Upper lobe of right lung (tissue), 1 donor: Measurements from ENCODE around the gene SLC35D1. TPM values are rescaled to one million over a fixed set of nuclear protein-coding genes. Genes with fewer than 3 reads are reported as not detected.

Experiments used
- ATAC-seq: fragments of 200-7000 bp; cut with Tn5 transposase; one replicate; pipeline ENCODE4 v1.9.1; 2020; ENCODE audit warnings: mild to moderate bottlenecking, moderate library complexity
- DNase-seq: peaks from one replicate; pipeline ENCODE4 v3.0.0-alpha.2; 2020
- H3K27ac ChIP-seq: fragments of 200-600 bp; one replicate; pipeline ENCODE4 v1.8.0; 2022
- H3K27me3 ChIP-seq: fragments of 200-600 bp; one replicate; pipeline ENCODE4 v1.8.0; 2022; ENCODE audit warnings: mild to moderate bottlenecking
- H3K36me3 ChIP-seq: fragments of 200-600 bp; one replicate; pipeline ENCODE4 v1.8.0; 2022
- H3K4me1 ChIP-seq: fragments of 200-600 bp; one replicate; pipeline ENCODE4 v1.8.0; 2022
- H3K4me3 ChIP-seq: fragments of 200-600 bp; one replicate; pipeline ENCODE4 v1.8.0; 2022; ENCODE audit warnings: mild to moderate bottlenecking
- H3K9me3 ChIP-seq: fragments of 200-600 bp; one replicate; pipeline ENCODE4 v1.8.0; 2022
- CTCF ChIP-seq: fragments of 200-600 bp; IDR thresholded peaks from one replicate; pipeline ENCODE4 v1.8.0; 2022; ENCODE audit warnings: antibody characterized with exemption
- intact Hi-C: fragments of 100-400 bp; cut with DNase I; formaldehyde crosslinking; loops from one replicate; pipeline ENCODE4 v1.11.0; 2022
- total RNA-seq: library from RNA; stranded (reverse); fragmentation: NEBNext Ultra II Directional; extraction: Animal tissue kit (Norgen Biotek cat#: 25700); gene quantifications from one replicate; pipeline ENCODE4 v1.2.1, GENCODE V29; 2021
- donor health status: DM: no; HTN: yes; CAD: no; lungs with severe emphysema.

The SLC35D1 gene
- total RNA-seq, 1 donor from 2014 or later: 6.3 TPM

DNA sequence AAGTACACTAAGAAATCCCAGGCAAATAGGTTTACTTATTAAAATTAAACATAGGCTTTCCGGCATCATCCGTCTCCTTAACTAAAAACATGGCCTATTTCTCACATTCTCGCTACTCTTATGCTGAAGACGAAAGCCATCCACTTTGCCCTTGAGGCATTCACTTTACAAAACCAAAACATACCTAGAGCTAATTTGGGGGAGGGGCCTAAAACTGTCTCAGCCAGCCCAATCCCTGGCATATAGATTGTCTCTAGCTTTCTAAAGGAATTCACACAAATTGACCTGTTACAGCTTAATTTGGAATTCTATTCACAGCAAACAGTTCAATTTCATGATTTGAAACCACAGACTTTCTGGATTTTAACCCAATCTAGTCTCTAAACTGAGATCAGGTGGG, 34.8 kb downstream of the SLC35D1 start:
- Histone ChIP-seq H3K4me1 (no peaks in the 10 kb centered on the region), H3K27ac (no peak overlapping the region), H3K36me3 (peaks cover 20% of the 10 kb centered on the region), H3K27me3 (no peaks in the 10 kb centered on the region), H3K4me3 (no peak overlapping the region), H3K9me3 (no peaks in the 10 kb centered on the region)
- ATAC-seq (no peak), DNase-seq (no peak)
- no peak for TF ChIP-seq CTCF
- intact Hi-C loops: no loop called here

DNA sequence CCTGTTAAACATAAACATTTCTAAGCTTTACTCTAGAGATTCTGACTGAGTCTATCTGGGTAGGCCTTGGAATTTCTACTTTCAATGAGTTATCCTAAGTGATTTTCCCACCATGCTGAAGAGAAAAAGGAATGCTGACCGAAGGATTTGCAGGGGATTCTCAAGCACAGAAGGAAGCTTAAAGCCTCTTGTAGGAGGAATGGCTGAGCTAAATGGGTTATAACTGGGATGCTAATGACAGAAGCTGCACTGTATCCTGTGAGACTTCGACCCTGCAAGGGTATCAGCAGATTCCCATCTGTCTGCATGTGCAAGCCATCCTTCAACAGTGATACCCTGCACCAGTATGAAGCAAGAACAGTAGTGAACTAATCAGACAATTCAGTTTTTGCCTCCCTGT, 35.4 kb downstream of the SLC35D1 start:
- Histone ChIP-seq H3K27me3 (no peaks in the 10 kb centered on the region), H3K27ac (no peak overlapping the region), H3K36me3 (peaks cover 20% of the 10 kb centered on the region), H3K4me3 (no peak overlapping the region), H3K4me1 (no peaks in the 10 kb centered on the region), H3K9me3 (no peaks in the 10 kb centered on the region)
- ATAC-seq (no peak), DNase-seq (no peak)
- no peak for TF ChIP-seq CTCF
- intact Hi-C loops: no loop called here

DNA sequence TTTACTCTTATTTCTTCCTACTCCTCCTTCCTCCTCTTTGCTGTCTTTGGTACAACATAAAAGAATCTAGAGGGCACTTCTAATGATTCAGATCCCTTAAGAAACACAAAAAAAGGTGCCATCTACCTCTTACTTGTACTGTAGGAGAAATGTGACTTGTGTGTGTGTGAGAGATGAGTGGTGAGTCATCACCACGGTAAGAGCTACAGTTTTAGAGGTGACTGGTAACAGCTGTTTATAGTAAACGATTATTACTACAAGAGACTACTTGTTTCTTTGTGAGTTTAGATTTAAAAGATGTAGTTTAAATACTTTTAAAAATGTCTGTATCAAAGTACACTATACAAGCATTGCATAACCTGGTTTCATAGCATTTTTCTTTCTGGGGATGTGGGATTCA, 40.4 kb downstream of the SLC35D1 start:
- intact Hi-C loops: no loop called here

DNA sequence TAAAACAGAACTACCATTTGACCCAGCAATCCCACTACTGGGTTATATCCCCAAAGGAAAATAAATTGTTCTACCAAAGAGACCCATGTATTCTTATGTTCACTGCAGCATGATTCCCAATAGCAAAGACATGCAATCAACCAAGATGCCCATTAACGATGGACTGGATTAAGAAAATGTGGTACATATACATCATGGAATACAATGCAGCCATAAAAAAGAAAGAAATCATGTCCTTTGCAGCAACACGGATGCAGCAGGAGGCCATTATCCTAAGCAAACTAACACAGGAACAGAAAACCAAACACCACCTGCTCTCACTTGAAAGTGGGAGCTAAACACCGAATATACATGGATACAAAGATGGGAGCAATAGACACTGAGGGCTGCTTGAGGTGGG, 44.2 kb downstream of the SLC35D1 start:
- no peak overlapping the region for H3K27ac ChIP-seq
- ATAC-seq (no peak), DNase-seq (no peak)
- no peak overlapping the region for H3K4me3 ChIP-seq
- no peak for TF ChIP-seq CTCF
- no peaks in the 10 kb centered on the region for H3K9me3 ChIP-seq
- no peaks in the 10 kb centered on the region for H3K4me1 ChIP-seq
- no peaks in the 10 kb centered on the region for H3K27me3 ChIP-seq
- intact Hi-C loops: no loop called here
- H3K36me3 ChIP-seq: peaks cover 16% of the 10 kb centered on the region

More for the DNA sequence above, 40.4 kb downstream of the SLC35D1 start:
- H3K9me3 ChIP-seq: no peaks in the 10 kb centered on the region
- H3K27ac ChIP-seq: no peak overlapping the region
- DNase-seq (no peak), ATAC-seq (peak; percentile 37)
- H3K36me3 ChIP-seq: peaks cover 10% of the 10 kb centered on the region
- H3K4me3 ChIP-seq: no peak overlapping the region
- no peaks in the 10 kb centered on the region for H3K27me3 ChIP-seq
- no peaks in the 10 kb centered on the region for H3K4me1 ChIP-seq
- TF ChIP-seq CTCF: no peak

- no peaks in the 10 kb centered on the region for H3K9me3 ChIP-seq
- no peak overlapping the region for H3K4me3 ChIP-seq
- no peak for TF ChIP-seq CTCF
- no peak for ATAC-seq
- H3K27ac ChIP-seq: no peak overlapping the region
- H3K27me3 ChIP-seq: no peaks in the 10 kb centered on the region
- no peak for DNase-seq
- H3K36me3 ChIP-seq: peaks cover 23% of the 10 kb centered on the region
- no peaks in the 10 kb centered on the region for H3K4me1 ChIP-seq
- intact Hi-C loops: no loop called here
These were observed 48.9 kb downstream of the SLC35D1 start for GRCh38 chr1:67005068-67005467.

GRCh38 chr1:67004176-67004575, 49.8 kb downstream of the SLC35D1 start:
- no peak for TF ChIP-seq CTCF
- Histone ChIP-seq H3K9me3 (no peaks in the 10 kb centered on the region), H3K4me3 (no peak overlapping the region), H3K27ac (no peak overlapping the region), H3K36me3 (peaks cover 23% of the 10 kb centered on the region), H3K4me1 (no peaks in the 10 kb centered on the region), H3K27me3 (no peaks in the 10 kb centered on the region)
- intact Hi-C loops: no loop called here
- no peak for DNase-seq
- no peak for ATAC-seq
